ENCODE data around the gene HAUS7. TPM values are rescaled to one million over a fixed set of nuclear protein-coding genes. Genes with fewer than 3 reads are reported as not detected.

Gene HAUS7
- total RNA-seq, 1 donor from 2014 or later = 32.5 TPM

DNA sequence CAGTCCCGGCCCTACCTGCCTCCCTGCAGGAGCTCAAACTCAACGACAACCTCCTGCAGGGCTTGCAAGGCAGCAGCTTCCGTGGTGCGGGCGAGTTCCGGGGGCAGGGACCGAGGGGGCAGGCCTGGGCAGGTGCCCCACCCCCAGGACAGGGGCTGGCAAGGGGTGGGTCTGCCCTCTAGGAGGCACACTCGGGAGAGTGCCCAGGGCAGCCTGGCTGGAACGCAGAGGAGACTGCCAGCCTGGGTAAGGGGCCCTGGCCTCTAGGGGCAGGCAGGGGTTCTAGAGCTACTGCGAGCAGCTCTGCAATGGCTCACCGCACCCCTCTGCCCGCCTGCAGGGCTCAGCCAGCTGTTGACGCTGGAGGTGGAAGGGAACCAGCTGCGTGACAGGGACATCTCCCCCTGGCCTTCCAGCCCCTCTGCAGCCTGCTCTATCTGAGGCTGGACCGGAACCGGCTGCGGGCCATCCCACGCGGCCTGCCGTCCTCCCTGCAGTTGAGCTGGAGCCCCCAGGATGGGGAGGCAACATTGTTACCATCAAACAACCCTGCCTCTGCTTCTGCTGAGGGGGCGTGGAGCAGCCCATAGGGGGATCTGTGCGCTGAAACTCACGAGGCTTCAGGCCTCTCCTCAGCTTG, 12.1 kb upstream of the HAUS7 start:
- no peaks in the 10 kb centered on the region for H3K36me3 Mint-ChIP-seq
- no peaks in the 10 kb centered on the region for H3K27me3 Mint-ChIP-seq
- DNase-seq (ENCODE audit: extremely low spot score, unreplicated experiment) = no peak
- peaks cover 4% of the 10 kb centered on the region for H3K4me1 Mint-ChIP-seq (ENCODE audit: unreplicated experiment)
- no peak overlapping the region for H3K27ac Mint-ChIP-seq
- no peaks in the 10 kb centered on the region for H3K9me3 Mint-ChIP-seq
- TF ChIP-seq, protein P1, sequence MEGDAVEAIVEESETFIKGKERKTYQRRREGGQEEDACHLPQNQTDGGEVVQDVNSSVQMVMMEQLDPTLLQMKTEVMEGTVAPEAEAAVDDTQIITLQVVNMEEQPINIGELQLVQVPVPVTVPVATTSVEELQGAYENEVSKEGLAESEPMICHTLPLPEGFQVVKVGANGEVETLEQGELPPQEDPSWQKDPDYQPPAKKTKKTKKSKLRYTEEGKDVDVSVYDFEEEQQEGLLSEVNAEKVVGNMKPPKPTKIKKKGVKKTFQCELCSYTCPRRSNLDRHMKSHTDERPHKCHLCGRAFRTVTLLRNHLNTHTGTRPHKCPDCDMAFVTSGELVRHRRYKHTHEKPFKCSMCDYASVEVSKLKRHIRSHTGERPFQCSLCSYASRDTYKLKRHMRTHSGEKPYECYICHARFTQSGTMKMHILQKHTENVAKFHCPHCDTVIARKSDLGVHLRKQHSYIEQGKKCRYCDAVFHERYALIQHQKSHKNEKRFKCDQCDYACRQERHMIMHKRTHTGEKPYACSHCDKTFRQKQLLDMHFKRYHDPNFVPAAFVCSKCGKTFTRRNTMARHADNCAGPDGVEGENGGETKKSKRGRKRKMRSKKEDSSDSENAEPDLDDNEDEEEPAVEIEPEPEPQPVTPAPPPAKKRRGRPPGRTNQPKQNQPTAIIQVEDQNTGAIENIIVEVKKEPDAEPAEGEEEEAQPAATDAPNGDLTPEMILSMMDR (conservative IDR thresholded peaks at IDR 0.05) = no peak
- no peak overlapping the region for H3K4me3 Mint-ChIP-seq

DNA sequence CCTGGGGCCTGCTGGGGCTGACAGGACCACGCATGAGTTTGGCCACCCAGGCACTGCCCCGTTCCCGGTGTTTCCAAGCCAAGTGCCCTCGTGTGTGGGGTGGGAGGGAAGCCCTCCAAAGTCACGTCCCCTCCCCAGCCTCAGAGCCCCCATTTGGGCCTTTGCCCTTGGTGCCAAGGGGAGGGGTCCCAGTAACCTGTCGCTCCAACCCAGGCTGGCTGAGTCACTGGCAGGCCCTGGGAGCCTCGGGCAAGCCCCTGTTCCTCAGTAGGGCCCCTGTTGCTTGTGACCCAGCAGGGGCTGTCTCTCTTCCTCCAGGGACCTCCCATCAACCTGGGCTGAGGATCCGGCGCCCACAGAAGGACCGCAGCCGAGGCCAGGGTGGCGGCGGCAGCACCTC, 10.7 kb upstream of the HAUS7 start:
- H3K27me3 Mint-ChIP-seq = no peaks in the 10 kb centered on the region
- peaks cover 4% of the 10 kb centered on the region for H3K4me1 Mint-ChIP-seq (ENCODE audit: unreplicated experiment)
- no peaks in the 10 kb centered on the region for H3K9me3 Mint-ChIP-seq
- H3K36me3 Mint-ChIP-seq = no peaks in the 10 kb centered on the region
- DNase-seq (ENCODE audit: extremely low spot score, unreplicated experiment) = no peak
- no peak overlapping the region for H3K27ac Mint-ChIP-seq
- no peak overlapping the region for H3K4me3 Mint-ChIP-seq
- TF ChIP-seq, protein P1 (conservative IDR thresholded peaks at IDR 0.05) = no peak

DNA sequence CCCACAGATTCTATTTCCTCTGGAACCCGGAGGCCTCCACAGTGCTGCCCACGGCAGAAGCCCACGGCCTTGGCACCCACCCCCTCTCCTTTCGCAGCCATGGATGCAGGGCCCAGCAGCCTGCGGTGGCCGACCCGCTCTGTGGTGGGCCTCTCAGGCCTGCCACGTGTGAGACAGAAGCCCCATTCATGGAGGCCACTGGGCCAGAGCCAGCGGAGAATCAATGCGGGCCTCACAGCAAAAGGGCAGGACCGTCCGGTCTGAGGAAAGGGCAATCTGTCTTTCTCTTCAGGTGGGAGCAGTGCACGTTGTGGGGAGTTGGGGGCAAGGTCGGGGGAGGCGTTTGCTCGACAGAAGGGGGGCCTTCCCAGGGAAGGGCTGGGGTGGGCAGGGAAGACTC, 8.4 kb upstream of the HAUS7 start:
- Mint-ChIP-seq H3K4me3 (no peak overlapping the region), H3K27me3 (no peaks in the 10 kb centered on the region), H3K9me3 (no peaks in the 10 kb centered on the region), H3K27ac (no peak overlapping the region), H3K4me1 (ENCODE audit: unreplicated experiment) (peaks cover 4% of the 10 kb centered on the region), H3K36me3 (no peaks in the 10 kb centered on the region)
- TF ChIP-seq, protein P1 (conservative IDR thresholded peaks at IDR 0.05) = no peak
- no peak for DNase-seq (ENCODE audit: extremely low spot score, unreplicated experiment)

DNA sequence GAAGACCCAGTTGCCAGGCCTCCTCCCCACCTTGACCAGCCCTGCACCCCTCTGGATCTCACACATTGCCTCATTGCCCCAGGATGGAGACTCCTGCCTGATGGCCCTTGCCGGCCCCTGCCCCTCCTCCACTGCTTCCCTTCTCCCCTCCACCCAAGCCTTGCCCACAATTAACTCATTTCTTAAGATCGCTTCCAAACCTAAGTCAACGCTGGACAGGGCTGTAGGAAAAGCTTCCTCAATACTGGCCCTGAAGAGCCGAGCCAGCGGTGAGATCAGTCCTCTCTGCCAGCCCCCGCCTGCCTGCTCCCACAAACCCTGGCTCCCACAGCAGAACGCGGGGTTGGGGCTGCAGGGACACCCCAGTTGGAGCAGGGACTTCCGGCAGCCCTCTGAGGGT, 7.5 kb upstream of the HAUS7 start:
- Mint-ChIP-seq H3K4me1 (ENCODE audit: unreplicated experiment) (peaks cover 4% of the 10 kb centered on the region), H3K9me3 (no peaks in the 10 kb centered on the region), H3K4me3 (no peak overlapping the region), H3K27me3 (no peaks in the 10 kb centered on the region), H3K27ac (no peak overlapping the region), H3K36me3 (no peaks in the 10 kb centered on the region)
- TF ChIP-seq, protein P1 (conservative IDR thresholded peaks at IDR 0.05) = no peak
- DNase-seq (ENCODE audit: extremely low spot score, unreplicated experiment) = no peak

DNA sequence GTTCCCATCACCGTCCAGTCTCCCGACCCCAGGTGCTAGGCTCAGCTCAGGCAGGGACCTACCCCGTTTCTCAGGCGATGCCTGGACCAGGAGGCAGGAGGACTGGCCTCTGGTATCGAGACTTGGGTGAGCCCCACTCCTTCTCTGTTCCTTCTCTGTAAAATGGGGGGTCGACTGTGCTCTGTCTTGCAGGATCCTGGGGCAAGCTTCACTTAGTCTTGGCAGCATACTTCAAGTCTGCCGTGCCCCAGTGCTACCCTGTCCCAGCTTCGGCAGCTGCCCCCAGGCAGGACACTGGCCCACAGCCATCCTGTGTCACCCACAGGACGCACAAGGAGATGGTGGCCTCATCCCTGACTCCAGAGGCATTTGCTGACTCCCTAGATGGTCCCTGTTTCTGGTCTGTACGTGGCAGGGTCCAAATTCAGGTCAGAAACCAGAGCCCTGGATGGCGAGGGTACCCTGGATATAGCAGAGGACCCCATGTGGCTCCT, 7.0 kb upstream of the HAUS7 start:
- Mint-ChIP-seq H3K9me3 (no peaks in the 10 kb centered on the region), H3K4me3 (no peak overlapping the region), H3K27me3 (no peaks in the 10 kb centered on the region), H3K36me3 (no peaks in the 10 kb centered on the region), H3K27ac (no peak overlapping the region), H3K4me1 (ENCODE audit: unreplicated experiment) (peaks cover 4% of the 10 kb centered on the region)
- TF ChIP-seq, protein P1 (conservative IDR thresholded peaks at IDR 0.05) = no peak
- DNase-seq (ENCODE audit: extremely low spot score, unreplicated experiment) = no peak

Measured in type B pancreatic cell (in vitro differentiated cells).